WTC11 (cell line): ENCODE results near the gene LRRC32. TPM values are rescaled to one million over a fixed set of nuclear protein-coding genes. Genes with fewer than 3 reads are reported as not detected.

Experiments used
- ATAC-seq: fragments of 200-7000 bp; cut with Tn5 transposase; 2 replicates; pipeline ENCODE4 v1.10.0; 2021; ENCODE audit warnings: mild to moderate bottlenecking, moderate library complexity
- CTCF ChIA-PET: fragments of 300-600 bp; sonication (Branson Sonifier 250); formaldehyde crosslinking; loops from one replicate; lab custom pipeline; 2021; ENCODE audit warnings: antibody characterized with exemption; lab: Charles Lee
- POLR2A ChIA-PET: fragments of 350-600 bp; sonication (Branson Sonifier 250); formaldehyde crosslinking; loops from one replicate; lab custom pipeline; 2021; ENCODE audit warnings: antibody characterized with exemption; lab: Charles Lee
- DNase-seq: peaks from one replicate; pipeline ENCODE4 v3.0.0; 2021; ENCODE audit warnings: low spot score
- H3K27ac Mint-ChIP-seq: 2 replicates; pipeline ENCODE4 v1.8.0; 2021; ENCODE audit warnings: mixed read lengths
- H3K27me3 Mint-ChIP-seq: 2 replicates; pipeline ENCODE4 v1.8.0; 2021; ENCODE audit warnings: low read depth, mild to moderate bottlenecking, moderate library complexity, mixed read lengths
- H3K36me3 Mint-ChIP-seq: 2 replicates; pipeline ENCODE4 v1.8.0; 2021; ENCODE audit warnings: mixed read lengths
- H3K4me1 Mint-ChIP-seq: 2 replicates; pipeline ENCODE4 v1.8.0; 2022; ENCODE audit warnings: mixed read lengths
- H3K4me3 Mint-ChIP-seq: 2 replicates; pipeline ENCODE4 v1.8.0; 2021; ENCODE audit warnings: mild to moderate bottlenecking, moderate library complexity, mixed read lengths
- H3K9me3 Mint-ChIP-seq: 2 replicates; pipeline ENCODE4 v1.8.0; 2021; ENCODE audit warnings: mixed read lengths
- AFF4 ChIP-seq: sonication (generic); formaldehyde crosslinking; IDR thresholded peaks from 2 replicates; pipeline ENCODE4 v1.8.1; 2023; ENCODE audit warnings: mild to moderate bottlenecking, missing genetic modification reagents, borderline replicate concordance
- ARID4B ChIP-seq: sonication (generic); formaldehyde crosslinking; IDR thresholded peaks from 2 replicates; pipeline ENCODE4 v1.8.0; 2023; ENCODE audit warnings: missing genetic modification reagents, mild to moderate bottlenecking, borderline replicate concordance
- CTCF ChIP-seq: fragments of 200-600 bp; IDR thresholded peaks from 2 replicates; pipeline ENCODE4 v1.8.0; 2022; ENCODE audit warnings: antibody characterized with exemption
- E2F1 ChIP-seq: sonication (generic); formaldehyde crosslinking; IDR thresholded peaks from 2 replicates; pipeline ENCODE4 v1.8.0; 2022; ENCODE audit warnings: mild to moderate bottlenecking, missing genetic modification reagents
- E2F4 ChIP-seq: sonication (generic); formaldehyde crosslinking; IDR thresholded peaks from 2 replicates; pipeline ENCODE4 v1.8.1; 2022; ENCODE audit warnings: low read depth, mild to moderate bottlenecking, moderate library complexity, missing genetic modification reagents, borderline replicate concordance
- ERG ChIP-seq: fragments of 250-450 bp; sonication (Bioruptor Pico); IDR thresholded peaks from 2 replicates; pipeline ENCODE4 v1.8.0; 2021; ENCODE audit warnings: mild to moderate bottlenecking
- FOXJ3 ChIP-seq: sonication (generic); formaldehyde crosslinking; IDR thresholded peaks from 2 replicates; pipeline ENCODE4 v1.9.0; 2021; ENCODE audit warnings: missing genetic modification reagents, mild to moderate bottlenecking, borderline replicate concordance
- FOXP1 ChIP-seq: sonication (generic); formaldehyde crosslinking; IDR thresholded peaks from 2 replicates; pipeline ENCODE4 v1.8.0; 2022; ENCODE audit warnings: missing genetic modification reagents, mild to moderate bottlenecking, moderate library complexity, borderline replicate concordance
- HMGA2 ChIP-seq: fragments of 250-450 bp; sonication (Bioruptor Pico); IDR thresholded peaks from 2 replicates; pipeline ENCODE4 v1.4.0; 2021; ENCODE audit warnings: mild to moderate bottlenecking, moderate library complexity
- IRF1 ChIP-seq: sonication (generic); formaldehyde crosslinking; IDR thresholded peaks from 2 replicates; pipeline ENCODE4 v1.8.0; 2023; ENCODE audit warnings: missing genetic modification reagents
- RELA ChIP-seq: sonication (generic); formaldehyde crosslinking; IDR thresholded peaks from 2 replicates; pipeline ENCODE4 v1.8.1; 2022; ENCODE audit warnings: missing genetic modification reagents, mild to moderate bottlenecking, borderline replicate concordance
- RORB ChIP-seq: fragments of 250-450 bp; sonication (Bioruptor Pico); IDR thresholded peaks from 2 replicates; pipeline ENCODE4 v1.9.0; 2021; ENCODE audit warnings: mild to moderate bottlenecking
- TEAD4 ChIP-seq: sonication (generic); formaldehyde crosslinking; IDR thresholded peaks from 2 replicates; pipeline ENCODE4 v1.8.0; 2022; ENCODE audit warnings: mild to moderate bottlenecking, missing genetic modification reagents
- TP53 ChIP-seq: sonication (generic); formaldehyde crosslinking; IDR thresholded peaks from 2 replicates; pipeline ENCODE4 v1.8.1; 2023; ENCODE audit warnings: mild to moderate bottlenecking, missing genetic modification reagents
- ZBTB21 ChIP-seq: sonication (generic); formaldehyde crosslinking; IDR thresholded peaks from 2 replicates; pipeline ENCODE4 v1.8.1; 2023; ENCODE audit warnings: mild to moderate bottlenecking, missing genetic modification reagents, borderline replicate concordance
- ZBTB43 ChIP-seq: sonication (generic); formaldehyde crosslinking; IDR thresholded peaks from 2 replicates; pipeline ENCODE4 v1.8.1; 2023; ENCODE audit warnings: mild to moderate bottlenecking, missing genetic modification reagents
- ZNF425 ChIP-seq: fragments of 250-450 bp; sonication (Bioruptor Pico); conservative IDR thresholded peaks from 2 replicates; pipeline ENCODE4 v1.9.0; 2021; ENCODE audit warnings: mild to moderate bottlenecking
- total RNA-seq: library from RNA; stranded (reverse); gene quantifications from 3 replicates; pipeline ENCODE4 v1.2.3, GENCODE V29; 2021

The LRRC32 gene
- total RNA-seq, 1 experiment from 2014 or later: 0.74 TPM

GRCh38 chr11:76654980-76655379, 15.6 kb downstream of the LRRC32 start:
- H3K36me3 Mint-ChIP-seq: no peaks in the 10 kb centered on the region
- POLR2A ChIA-PET: no interaction called here
- CTCF ChIA-PET: interaction anchor here (0.5 to 1.7 kb wide), 6 partner anchors 16 to 153 kb away, joined by 3 to 6 read pairs (median 3); partner anchors contain the start of gene LRRC32
- H3K9me3 Mint-ChIP-seq: no peaks in the 10 kb centered on the region
- DNase-seq (peak; percentile 3), ATAC-seq (no peak)
- no peak overlapping the region for H3K27ac Mint-ChIP-seq
- H3K4me3 Mint-ChIP-seq: no peak overlapping the region
- peaks cover 14% of the 10 kb centered on the region for H3K4me1 Mint-ChIP-seq
- H3K27me3 Mint-ChIP-seq: no peaks in the 10 kb centered on the region
- TF ChIP-seq HMGA2 (no peak), TP53 (no peak), RELA (no peak), ZNF425 (CRISPR knock-in tag) (no peak), ERG (CRISPR knock-in tag) (no peak), CTCF (no peak), E2F1 (CRISPR knock-in tag) (no peak), AFF4 (CRISPR knock-in tag) (no peak), ARID4B (no peak), ZBTB21 (CRISPR knock-in tag) (no peak), FOXP1 (no peak), E2F4 (CRISPR knock-in tag) (no peak), TEAD4 (CRISPR knock-in tag) (no peak), IRF1 (CRISPR knock-in tag) (no peak), ZBTB43 (no peak), RORB (CRISPR knock-in tag) (no peak), FOXJ3 (CRISPR knock-in tag) (no peak)
